HG02763 (cell line): Measurements from ENCODE around the gene WWC1.
"Not testable (repeated sequence)": the region's sequence is repeated elsewhere in the genome, so short reads cannot be mapped to it uniquely, and the experiment has no call there.

Experiments
- ATAC-seq: cut with Tn5 transposase; IDR thresholded peaks from one replicate; pipeline ENCODE4 v1.9.1; 2021; ENCODE audit warnings: mild to moderate bottlenecking, moderate library complexity; ENCODE audit not compliant: unreplicated experiment

WWC1 gene

DNA sequence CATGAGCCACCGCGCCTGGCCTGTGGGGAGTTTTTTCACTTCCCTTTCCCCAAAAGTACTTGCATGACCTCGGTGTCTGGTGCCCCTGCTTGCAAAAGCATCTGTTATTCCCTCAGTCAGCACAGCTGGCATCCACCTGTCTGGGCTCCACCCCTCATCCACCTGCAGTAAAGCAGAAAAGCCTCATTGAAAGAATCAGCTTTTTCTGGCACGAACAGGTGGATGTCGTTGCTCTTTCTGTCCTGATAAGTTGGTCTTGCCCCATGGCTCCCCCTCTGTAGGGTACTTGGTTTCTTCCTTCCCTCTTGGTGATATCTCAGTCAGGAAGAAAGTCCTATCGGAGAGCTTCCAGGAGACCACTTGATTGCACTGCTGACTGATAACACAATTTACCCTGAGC, 37.4 kb downstream of the WWC1 start:
- no peak for ATAC-seq

DNA sequence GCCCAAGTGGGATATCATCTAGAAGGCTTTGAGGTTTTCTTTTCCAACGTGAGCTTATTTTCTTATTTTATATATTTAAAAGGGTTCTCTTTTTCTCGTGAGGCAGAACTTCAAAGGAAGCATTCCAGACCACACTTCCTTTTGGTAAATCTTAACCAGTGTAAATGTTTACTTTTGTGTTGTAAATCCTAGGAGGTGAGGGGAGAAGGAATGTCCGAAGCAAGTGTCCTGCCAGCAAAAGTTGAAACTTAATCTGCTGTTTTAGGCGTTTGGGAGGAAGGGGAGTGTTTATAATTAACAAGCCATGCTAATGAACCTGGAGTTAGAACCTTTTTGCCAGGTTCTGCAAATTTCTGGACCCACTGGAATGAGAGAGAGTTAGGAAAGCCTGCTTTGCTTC, 37.9 kb downstream of the WWC1 start:
- ATAC-seq, result no peak

DNA sequence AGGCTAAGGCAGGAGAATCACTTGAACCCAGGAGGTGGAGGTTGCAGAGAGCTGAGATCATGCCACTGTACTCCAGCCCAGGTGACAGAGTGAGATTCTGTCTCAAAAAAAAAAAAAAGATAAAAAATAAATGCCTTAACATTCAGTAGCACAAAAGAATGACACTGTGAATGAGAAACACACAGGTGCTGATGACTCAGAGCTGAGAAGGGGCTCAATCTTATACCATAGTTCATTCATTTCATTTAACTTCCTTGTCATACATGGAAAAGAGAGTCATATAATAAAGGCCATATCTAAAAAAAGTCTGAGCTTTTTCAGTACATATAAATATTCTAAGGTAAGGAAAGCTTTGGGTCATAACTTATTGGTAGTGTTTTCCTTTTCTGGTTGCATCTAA, 40.6 kb downstream of the WWC1 start:
- no peak for ATAC-seq

DNA sequence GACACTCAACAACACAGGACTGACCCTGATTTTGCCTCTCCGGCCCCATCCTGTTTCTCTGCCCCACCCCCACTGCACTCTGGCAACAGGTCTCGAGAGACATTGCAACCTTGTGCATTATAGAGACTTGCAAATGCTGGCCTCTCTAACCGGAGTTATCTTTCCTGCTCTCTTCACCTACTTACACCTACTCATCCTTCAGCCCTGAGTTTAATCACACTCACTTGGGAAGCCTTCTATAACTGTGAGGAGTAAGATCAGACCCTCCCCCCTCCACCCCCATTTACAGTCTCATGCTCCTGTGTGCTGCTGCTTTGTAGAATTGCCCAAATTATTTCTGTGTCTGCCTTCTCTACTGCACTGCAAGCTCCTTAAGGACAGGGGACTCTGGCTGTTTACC, 42.8 kb downstream of the WWC1 start:
- ATAC-seq, result no peak

DNA sequence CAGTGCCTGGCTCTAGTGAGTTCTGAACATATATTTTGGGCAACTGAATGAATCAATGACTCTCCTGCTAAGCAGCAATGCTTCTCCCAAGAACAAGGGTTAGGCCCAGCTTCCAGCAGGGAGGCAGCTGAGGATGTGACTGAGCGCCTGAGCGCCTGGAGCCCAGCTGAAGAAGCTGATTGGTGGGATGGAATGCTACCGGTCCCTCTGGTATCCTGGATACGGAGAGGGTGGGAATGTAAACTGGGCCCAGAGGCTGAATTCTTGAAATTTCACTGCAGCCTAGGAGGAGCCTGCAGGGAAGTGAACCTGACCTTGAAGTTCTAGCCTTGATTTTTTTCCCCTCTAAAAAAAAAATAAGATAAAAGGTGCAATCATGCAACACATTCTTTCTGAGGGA, 43.2 kb downstream of the WWC1 start:
- ATAC-seq, result no peak

DNA sequence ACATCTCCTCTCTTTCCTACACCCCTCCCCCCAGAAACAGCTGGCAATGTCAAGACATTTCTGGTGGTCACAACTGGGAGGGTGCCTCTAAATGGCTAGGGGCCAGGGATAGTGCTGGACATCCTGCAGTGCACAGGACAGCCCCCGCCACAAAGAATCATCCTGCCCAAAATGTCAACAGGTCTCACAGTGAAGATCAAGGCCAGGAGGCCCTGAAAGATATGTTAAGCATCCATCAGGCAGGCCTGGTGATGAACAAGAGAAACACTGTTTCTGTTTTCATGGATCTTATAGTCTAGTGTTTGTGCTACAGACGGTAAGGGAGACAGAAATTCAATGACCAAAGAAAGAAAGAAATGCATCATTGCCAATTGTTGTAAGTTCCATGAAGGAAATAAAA, 45.9 kb downstream of the WWC1 start:
- no peak for ATAC-seq

DNA sequence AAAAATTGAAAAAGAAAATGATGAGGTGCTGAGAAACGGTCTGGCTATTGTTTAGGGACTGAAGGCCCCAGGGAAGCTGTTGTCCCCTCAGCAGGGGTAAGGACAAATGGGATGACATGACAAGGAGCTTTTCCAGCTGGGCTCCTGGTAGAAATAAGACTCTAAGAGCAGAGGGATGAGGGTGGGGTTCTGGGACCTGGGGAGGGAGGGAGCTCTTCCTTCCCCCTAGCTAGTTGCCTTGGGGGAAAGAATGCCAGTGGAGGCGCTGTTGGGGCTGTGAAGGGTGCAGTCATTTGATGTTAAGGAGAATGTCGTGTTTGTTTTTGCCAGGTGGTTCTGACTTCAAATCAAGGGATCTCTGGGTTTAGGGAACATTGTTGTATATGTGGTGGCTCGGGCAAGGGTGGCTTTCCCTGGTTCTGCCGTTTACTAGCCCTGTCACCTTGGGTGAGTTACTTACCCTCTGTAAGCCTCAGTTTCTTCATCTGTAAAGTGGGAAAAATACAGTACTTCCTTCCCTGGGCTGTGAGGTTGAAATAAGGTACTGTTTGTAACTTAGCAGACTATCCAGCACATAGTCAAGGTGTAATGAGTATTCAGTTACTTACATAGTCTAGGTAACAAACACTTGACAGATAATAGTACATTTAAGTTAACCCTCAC, 47.8 kb downstream of the WWC1 start:
- no peak for ATAC-seq

DNA sequence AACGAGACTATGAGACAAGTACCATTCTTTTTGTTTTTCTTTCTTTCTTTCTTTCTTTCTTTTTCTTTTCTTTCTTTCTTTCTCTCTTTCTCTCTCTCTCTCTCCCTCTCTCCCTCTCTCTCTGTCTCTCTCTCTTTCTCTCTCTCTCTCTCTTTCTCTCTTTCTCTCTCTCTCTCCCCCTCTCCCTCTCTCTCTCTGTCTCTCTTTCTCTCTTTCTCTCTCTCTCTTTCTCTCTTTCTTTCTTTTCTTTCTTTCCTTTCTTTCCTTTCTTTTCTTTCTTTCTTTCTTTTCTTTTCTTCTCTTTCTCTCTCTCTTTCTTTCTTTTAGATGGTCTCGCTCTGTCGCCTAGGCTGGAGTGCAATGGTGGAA, 48.3 kb downstream of the WWC1 start:
- ATAC-seq, result not testable (repeated sequence)

DNA sequence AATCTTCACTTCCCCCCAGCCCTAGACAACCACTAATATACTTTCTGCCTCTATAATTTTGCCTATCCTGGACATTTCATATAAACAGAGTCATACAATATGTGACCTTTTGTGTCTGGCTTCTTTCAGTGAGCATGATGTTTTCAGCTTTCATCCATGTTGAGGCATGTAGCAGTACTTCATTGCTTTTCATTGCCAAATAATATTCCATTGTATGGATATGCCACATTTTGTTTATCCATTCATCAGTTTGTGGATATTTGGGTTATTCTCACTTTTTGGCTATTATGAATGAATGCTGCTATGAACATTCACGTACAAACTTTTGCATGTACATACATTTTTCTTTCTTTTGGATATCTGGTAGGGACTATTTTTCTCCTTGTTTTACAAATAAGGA, 49.0 kb downstream of the WWC1 start:
- no peak for ATAC-seq

DNA sequence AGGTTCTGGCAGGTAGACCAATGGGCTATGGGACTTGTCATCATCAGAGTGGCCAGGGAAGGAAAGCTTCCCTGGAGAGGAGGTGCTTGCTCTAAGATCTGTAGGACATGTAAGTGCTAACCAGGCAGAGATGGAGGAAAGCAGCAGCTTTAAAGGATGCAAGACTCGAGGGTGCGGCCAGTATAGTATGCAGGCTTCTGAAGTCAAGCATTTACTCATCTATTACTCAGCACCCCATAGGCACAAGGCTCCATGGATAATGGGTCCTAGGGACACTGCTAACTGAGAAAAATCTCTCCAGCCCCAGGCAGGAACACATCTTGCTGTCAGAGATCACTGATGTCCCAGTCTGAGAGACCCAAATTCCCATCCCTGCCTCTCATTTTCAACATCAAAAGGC, 49.7 kb downstream of the WWC1 start:
- no peak for ATAC-seq

DNA sequence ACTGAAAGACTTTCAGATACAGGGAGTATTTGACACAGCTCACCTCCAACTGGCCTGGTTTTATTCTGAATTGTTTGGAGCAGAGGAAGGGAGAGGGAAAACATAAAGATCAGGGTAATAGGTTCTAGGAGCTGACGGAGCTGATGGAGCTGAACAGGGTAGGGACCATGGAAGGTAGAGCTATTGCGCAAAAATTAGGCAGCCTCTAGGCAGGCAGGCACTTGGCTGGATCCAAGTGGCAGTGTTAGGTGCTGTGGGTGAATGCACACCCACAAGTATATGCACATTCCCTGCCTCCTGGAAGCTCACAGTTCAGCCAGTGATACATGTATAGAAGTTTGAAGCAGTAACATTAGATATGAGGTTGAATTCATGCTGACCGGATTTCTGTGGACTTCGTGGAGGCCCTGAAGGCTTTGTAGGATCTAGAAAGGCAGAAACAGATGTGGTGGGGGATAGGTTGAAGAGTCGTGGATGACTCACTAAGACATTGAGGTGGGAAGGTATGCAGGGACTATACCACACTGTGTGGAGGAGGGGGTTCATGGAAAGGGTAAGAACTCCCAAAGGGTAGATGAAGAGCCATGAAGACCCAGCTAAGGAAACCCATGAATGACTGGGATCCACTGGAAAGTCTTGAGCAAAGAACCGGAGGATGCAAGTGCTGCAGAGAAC, 50.8 kb downstream of the WWC1 start:
- ATAC-seq, result no peak

DNA sequence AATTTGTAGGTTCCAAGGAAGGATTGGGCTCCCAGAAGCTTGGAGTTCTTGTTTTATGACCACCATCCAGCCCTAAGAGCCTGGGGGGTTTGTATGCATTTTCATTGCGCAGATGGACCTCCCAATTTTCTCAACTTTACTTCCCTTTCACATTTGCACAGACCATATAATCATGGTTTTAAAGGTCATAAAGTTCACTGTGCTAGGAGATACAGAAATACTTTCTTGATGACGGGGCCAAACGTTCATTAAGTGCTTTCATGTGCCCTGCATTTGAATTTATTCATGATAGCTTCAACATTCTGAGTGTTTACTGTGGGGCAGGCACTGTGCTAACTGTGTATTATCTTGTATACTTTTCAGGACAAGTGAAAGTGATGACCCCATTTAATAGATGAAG, 51.5 kb downstream of the WWC1 start:
- ATAC-seq, result no peak

DNA sequence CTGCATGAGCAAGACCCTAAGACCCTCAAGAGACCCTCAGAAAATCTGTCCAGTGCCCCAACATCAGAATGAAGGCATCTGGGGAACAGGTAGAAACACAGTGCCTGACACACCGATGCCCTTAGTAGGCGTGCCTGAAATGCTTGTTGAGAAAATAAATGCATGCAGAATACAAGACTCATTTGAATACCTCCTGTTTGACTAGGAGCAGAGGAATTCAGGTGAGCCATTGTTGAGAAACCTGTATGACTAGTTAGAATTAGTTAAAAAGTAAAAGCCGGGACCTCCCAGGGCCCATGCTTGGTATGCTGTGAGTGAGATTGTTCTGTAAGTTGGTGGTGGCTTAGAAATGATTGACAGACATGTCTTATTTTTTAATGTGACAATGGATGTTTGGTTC, 55.0 kb downstream of the WWC1 start:
- ATAC-seq, result no peak

DNA sequence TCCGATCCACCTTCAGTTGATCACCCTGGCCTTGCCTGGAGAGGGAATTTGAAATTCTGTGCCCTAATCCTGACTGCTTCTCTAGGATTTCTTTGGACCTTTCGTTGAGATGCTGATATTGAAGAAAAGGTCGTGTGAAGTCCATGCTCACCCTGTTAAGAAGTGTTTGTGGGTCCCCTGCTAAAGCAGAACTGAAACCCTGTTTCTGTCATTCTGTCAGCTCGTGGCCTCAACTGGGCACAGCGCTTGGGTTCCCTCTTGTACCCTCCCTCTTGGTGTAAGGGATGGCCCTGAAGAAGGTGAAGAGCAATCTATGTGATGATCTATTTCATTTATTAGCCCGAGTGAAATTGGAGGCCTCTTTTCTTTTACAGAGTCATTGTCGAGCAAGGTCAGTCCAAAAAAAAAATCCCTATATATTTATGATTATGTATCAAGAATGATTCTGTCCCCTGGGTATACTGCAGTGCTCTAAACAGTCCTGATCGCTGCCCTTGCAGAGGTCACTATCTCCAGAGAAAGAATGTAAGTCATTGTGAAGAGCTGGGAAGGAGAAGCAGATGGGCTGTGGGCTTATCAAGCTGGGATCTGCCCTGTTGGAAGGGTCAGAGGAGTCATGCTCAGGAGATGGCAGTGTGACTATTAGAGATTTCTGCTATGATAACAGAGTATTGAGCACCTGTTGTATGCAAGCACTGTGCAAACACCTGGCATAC, 56.1 kb downstream of the WWC1 start:
- ATAC-seq, result no peak

DNA sequence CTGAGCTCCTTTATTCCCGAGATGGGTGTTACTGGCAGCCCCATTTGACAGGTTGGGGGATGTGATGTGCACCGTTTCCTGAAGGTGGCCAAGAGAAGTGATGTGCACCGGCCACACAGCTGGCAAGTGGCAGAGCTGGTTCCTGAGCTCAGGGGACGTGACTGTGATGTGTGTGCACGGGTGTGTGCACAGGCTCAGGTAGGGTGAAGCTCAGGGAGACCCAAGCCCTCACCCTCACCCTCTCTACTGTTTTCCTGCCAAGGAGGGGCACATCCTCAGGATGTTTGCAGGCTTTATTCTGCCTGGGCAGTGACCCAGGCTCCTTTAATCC, 56.6 kb downstream of the WWC1 start:
- ATAC-seq, result no peak

DNA sequence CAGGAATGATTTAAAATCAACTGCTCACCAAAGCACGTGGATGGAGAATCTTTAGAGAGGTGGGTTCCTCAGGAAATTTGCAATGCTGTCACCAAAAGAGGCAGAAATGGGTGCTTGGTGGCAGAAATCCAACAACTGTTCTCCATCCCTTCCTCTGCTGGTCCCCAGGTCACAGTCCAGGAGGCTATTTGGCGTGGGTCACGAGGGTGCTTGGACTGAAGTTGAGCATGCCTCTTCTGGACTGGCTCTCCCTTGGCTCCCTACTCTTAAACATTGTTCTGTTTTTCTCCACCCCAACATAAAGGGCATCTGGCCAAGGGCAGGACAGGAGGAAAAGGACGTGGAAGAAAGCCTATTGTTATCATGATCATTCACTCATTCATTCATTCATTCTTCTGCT, 58.9 kb downstream of the WWC1 start:
- no peak for ATAC-seq

DNA sequence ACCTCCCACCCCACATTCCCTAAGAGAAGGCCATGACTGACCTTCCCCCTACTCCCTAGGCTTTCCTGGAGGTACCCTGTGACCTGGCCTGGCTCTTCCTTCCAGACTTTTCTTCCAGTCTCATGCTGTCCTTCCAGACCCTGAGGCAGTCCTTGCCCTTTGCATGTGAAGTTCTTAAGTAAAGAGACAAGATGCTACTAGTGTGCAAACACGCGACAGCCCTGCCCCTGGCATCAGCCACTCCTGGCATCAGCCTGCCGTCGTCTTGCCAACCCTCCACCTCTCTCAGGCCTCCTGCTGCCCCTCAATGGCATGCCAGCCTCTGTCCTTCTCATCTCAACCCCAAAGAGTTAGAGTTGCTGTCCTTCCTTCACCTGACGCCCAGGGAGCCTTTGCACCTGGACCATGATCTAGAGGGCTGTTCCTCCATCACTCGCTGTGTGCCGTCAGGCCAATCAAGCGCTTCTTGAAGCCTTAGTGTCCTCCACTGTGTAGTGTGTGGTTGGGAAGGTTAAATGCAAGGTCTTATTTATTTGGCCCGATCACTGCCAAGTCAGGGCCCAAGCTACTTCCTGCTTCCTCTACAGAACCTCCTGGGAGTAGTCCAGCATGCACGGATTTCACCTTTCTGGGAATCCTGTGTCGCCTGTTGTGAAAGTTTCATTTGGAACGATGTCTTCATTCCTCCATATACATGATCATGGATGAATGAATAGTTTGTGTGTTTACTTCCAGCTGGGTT, 61.9 kb downstream of the WWC1 start:
- ATAC-seq, result no peak

DNA sequence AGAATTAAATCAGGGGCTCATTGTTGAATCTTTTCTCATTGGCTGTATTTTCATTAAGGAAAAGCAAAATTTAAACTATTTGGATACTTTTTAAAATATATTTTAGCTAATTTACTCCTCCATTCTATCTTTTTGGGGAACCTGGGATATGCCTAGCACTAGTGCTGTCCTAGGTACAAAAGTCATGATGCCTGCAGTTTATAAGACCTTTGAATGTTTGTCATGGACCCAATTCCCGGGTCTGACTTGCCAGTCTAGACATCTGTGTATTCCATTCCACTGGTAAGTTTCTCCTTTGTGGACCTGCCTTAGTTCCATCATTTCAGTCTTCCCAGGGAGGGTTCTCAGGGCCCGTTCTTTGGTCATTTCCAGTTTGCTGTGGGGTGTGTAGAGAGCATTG, 63.0 kb downstream of the WWC1 start:
- no peak for ATAC-seq

DNA sequence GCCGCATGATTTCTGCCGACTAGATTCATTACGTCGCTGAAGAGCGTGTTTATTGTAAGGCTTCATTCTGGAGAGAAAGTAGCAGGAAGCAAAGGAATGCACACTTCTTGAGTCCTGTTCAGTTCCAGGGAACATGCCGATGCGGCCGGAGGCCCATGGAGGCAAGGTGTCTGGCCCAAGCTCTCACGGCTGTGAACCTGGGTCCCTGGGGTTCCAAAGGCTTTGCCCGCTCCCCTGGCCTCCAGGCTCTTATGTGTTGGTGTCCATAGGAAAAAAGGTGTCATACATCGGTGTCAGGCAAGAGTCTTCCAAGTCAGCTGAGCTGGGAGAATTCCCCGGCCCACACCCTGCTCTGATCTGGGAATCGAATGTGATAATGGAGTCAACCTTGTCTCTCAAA, 64.7 kb downstream of the WWC1 start:
- no peak for ATAC-seq

DNA sequence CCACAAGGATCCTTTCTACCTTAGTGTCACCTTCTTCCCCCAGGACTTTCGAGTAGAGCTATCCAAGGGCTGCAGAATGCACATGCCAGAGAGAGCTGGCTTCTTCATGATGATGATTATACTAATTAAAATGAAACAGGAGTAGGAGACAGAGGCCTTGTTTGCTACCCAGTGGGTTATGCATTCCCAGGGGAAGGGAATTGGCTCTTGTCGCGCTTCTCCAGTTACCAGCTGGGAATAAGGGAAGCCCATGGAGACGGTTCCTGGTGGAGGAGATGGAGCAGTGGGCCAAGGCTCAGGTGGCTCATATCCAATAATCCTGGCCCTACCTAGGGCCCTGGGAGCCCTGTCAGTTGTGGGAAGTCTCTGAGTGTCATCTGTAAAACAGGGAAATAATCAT, 65.1 kb downstream of the WWC1 start:
- no peak for ATAC-seq

DNA sequence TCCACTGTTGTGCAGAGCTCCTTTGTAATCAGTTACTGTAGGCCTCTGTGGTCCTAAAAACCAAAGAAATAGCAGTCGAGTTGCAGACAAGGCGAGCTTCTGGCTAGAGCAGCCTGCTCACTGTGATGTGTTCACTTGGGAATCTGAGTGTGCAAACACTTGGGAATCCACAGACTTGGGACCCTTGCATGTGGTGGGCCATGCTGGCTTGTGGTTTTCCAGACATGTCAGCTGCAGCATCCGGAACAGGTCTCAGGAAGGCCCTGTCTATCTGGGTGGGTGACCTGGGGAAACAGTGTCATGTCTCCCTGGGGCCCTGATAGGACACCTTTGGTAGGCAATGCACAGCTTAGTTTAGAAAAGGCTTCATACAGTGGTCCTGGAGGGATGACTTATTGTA, 66.4 kb downstream of the WWC1 start:
- ATAC-seq, result no peak
